SKM-1 treated with dmso at 0.1 percent for 144 hours (cell line): ENCODE results near the gene SSX2IP.
"Not testable (repeated sequence)": the region's sequence is repeated elsewhere in the genome, so short reads cannot be mapped to it uniquely, and the experiment has no call there.

Experiments
- DNase-seq: peaks from one replicate; lab custom pipeline; 2025; ENCODE audit not compliant: unreplicated experiment; lab: John Stamatoyannopoulos, UW

SSX2IP gene, protein sequence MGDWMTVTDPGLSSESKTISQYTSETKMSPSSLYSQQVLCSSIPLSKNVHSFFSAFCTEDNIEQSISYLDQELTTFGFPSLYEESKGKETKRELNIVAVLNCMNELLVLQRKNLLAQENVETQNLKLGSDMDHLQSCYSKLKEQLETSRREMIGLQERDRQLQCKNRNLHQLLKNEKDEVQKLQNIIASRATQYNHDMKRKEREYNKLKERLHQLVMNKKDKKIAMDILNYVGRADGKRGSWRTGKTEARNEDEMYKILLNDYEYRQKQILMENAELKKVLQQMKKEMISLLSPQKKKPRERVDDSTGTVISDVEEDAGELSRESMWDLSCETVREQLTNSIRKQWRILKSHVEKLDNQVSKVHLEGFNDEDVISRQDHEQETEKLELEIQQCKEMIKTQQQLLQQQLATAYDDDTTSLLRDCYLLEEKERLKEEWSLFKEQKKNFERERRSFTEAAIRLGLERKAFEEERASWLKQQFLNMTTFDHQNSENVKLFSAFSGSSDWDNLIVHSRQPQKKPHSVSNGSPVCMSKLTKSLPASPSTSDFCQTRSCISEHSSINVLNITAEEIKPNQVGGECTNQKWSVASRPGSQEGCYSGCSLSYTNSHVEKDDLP

DNA sequence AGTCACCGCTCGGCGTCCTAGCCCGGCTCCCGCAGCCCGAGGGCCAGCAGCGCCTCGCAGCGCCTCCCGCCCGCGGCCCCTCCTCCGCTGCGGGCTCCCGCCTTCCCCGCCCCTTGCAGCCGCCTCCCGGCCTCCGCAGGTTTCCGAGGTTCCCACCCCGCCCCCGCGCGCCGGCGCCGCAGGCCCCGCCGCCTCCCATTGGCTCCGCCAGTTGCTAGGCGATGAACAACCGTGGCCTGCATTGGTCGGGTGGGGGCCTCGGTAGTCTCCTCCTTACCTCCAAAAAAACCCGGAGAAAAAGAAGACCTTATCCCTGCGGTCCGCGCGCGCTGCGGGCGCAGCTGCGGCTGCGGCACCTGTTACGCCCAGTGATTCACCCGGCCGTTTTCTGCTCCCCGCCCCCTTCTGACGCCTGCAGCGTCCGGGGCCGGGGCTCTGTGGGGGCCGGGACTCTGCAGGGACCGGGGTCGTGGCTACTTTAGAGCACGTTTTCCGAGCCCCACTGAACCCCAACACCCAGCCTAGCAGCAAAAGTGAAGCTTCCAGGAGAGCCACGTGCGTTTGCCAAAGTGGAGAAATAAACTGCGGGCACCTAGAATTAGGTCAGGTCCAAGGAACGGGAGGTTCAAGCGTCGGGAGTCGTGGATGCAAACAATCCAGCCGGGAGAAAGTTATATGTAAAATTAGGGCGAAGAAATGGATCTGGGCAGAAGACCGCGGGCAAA is at the start of gene SSX2IP:
Gene SSX2IP, minus strand, starts transcription at position 65 of the 725 bp plus-strand sequence. CDS start 19,242 bp downstream, outside the sequence.
- peak; percentile 91 for DNase-seq

DNA sequence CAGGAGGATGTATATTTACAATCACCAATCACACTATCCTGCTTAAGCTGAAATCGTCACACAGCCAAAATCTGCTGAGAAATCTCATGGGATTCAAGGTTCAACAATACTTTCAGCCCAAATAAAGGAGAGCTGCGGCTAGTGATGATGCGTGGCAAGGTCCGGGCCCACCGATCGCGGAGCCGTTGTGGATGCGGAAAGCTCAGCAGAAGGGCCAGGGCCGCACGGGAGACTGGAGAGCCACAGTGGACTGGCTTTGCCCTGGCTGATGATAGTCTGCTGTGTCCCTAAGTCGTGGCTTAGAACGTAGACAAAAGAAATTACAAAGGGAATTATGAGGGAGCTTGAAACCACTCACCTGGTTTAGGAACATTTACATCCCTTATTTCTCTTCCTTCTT is 48.0 kb upstream of the SSX2IP start:
- no peak for DNase-seq

DNA sequence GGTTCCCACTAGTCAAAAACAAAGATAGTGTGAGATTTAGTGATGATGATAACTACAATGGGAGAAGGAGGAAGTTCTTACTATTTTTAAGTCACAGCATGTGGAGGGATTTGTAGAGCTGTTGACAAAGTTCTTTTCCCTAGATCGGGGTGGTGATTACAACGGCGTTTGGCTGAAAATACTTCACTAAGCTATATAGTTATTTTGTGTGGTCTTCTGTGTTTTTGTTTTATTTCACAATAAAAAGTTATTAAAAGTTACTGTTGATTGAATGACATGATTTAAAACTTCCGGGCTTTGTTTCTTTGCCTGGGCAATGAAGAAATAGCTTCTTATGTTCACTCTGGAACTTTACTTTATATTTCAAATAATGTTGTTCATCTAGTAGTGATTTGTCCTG is 47.3 kb upstream of the SSX2IP start:
- no peak for DNase-seq

DNA sequence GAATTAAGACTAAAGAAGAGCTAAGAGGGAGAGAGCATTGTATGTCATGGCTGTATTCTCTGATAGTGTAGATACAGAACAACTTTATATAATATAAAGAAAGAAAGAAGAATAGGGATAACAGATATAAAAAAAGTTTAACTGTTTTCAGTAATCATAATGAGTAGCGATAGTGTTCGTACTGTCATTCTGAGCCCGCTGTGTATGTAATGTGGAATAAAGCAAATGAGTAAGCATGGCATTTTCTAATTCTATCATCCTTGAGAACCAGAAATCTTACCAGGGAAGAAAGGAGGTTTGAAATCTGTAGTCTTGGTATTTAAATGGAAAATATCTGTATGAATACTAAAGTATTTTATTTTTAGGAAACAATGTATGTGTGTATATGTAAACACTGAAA is 46.7 kb upstream of the SSX2IP start:
- no peak for DNase-seq

DNA sequence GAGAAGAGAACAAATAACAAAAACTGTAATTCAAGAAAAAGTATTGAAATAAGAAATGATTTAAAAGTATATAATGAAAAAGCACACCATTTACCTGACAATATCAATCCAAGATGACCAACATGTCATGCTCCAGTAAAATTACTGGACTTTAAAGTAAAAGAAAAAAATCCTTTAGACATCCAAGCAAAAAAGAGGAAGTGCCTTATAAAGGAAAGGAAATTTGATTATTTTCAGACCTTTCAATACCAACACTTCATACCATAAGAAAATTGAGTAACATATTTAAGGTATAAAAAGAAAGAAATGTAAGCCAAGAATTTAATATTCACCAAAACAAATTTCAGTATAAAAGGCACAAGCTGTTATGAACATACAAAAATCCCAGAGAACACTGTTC is 46.2 kb upstream of the SSX2IP start:
- no peak for DNase-seq

DNA sequence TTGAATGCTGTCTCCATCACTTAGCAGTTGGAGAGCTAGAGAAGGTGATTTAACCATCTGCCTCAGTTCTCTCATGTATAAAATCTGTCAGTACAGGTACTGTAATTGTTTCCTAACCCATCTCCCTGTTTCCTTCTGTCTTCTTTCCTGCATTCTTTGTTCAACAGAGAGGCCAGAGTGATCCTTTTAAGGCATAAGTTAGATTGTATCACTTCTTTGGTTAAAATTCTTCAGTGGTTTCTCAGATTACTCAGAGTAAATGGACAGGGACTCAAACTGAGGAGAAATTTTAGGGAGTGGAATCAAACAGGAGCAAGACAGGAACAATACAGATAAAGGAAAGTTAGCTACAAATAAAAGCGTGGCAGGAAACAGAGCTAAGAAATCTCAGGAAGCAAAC is 45.2 kb upstream of the SSX2IP start:
- DNase-seq, result no peak

DNA sequence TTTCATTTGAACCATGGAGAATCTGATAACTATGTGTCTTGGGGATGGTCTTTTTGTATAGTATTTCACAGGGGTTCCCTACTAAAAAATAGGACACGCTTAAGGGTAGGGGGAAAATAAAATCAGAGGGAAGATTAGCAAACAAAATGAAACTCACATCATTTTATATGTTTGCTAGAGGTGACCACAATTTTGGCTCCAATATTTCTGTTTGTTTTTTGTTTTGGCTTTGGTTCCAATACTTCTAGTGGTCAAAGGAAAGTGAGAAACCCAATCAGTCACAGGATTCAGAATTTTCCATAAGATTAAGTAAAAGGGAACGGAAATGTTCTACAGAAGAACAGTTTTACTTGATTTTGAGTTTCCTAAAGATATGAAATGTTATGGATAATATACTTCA is 42.3 kb upstream of the SSX2IP start:
- no peak for DNase-seq

DNA sequence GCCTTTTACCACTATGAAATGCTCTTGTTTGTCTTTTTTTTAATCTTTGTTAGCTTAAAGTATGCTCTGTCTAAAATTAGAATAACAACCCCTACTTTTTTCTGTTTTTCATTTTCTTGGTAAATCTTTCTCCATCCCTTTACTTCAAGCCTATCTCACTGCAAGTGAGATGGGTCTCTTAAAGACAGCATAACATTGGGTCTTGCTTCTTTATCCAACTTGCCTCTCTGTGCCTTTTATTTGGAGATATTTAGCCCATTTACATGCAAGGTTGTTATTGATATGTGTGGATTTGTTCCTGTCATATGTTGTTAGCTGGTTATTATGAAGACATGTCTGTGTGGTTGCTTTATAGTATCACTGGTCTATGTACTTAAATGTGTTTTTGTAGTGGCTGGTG is 41.3 kb upstream of the SSX2IP start:
- no peak for DNase-seq

DNA sequence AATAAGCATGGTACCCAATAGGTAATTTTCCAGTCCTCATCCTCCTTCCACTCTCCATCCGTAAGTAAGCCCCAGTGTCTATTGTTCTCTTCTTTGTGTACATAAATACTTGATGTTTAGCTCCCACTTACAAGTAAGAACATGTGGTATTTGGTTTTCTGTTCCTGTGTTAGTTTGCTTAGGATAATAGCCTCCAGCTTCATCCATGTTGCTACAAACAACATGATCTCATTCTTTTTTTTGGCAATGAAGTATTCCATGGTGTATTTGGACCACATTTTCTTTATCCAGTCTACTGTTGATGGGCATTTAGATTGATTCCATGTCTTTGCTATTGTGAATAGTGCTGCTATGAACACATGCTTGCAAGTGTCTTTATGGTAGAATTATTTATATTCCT is 37.5 kb upstream of the SSX2IP start:
- DNase-seq, result not testable (repeated sequence)

DNA sequence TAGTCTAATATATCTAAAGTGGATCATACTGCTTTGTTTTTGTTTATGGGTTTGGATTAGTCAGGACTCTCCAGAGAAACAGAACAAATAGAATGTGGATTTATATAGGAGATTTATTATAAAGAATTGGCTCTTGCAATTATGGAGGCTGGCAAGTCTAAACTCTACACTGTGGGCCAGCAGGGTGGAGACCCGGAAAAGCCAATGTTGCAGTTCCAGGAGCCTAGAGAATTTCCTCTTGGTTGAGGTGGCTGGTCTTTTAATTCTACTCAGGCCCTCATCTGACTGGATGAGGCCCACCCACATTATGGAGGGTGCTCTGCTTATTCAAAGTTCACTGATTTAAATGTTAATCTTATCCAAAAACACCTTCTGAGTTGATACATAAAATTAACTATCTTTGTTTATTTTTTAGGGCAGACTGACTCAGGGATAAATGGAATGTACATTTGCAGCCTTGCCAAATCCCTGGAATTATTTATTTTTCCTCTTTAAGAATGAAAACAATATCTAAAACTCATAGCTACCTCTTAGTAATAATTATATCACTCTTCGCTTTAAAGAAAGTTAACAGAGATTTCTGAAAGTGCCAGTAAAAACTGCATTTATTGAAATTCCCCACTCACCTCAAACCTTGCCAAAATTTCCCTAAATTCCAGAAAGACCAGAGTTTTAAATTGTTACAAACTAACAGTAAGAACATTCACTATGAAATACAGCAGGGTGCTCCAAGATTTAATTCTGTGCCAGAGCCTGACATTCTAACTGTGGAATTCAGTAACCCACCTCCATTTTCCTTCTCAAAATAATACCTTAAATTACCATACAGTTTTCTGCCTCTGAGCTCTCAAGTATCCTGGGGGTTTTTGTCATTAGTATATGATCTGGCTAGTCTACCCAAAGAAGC is 36.6 kb upstream of the SSX2IP start:
- no peak for DNase-seq

DNA sequence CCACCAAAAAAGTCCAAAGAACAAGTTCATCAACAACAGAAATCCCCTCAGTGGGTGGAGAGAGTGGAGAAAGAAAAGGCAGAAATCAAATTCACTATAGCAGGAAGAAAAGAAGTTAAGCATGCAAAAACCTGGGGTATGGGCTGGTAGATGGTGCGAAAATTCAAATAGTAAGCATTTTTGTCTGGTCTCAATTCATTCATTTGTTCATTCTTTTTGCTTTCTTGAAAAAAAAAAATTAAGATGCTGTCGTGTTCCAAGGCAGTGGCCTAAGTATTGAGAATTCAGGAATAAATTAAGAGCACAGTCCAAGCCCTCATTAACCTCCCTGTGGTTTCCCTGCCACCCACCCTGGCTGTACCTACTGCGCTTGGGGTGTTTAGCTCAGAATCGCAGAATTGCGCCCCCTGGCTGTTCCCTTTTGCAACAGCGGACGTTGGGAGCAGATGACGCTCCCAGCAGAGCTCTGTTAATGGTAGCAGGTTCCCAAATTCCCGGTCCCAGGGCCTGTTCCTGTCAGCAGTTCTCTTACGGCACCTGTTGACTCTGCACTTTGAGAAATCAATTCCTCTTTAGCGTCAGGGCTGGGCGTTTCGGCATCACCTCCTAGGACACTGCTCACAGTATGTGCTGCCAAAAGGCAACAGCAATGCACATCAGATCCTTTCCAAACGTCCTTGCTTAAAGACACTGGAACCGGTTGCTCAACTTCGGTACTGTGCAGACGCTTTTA is 34.0 kb upstream of the SSX2IP start:
- no peak for DNase-seq

DNA sequence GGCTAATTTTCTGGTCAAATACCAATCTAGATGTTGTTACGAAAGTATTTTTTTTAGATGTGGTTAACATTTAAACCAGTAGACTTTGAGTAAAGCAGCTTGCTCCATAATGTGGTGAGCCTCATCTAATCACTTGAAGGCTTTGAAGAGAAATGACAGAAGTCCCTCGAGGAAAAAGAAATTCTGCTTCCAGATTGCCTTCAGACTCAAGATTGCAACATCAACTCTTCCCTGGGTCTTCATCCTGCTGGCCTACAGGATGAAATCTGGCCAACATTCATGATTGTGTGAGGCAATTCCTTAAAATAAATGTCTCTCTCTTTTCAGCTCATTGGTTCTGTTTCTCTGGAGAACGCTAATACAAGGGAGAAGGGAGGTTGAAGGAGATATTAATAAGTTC is 32.5 kb upstream of the SSX2IP start:
- DNase-seq, result no peak

DNA sequence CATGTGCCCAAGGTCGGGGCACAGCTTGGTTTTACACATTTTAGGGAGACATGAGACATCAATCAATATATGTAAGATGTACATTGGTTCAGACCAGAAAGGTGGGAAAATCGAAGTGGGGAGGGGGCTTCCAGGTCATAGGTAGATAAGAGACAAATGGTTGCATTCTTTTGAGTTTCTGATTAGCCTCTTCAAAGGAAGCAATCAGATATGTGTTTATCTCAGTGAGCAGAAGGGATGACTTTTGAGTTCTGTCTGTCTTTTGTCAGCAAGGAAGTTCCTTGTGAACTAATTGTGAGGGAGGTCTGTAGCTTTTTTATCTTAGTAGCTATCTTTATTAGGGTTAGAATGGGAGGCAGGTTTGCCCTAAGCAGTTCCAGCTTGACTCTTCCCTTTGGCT is 31.6 kb upstream of the SSX2IP start:
- not testable (repeated sequence) for DNase-seq

DNA sequence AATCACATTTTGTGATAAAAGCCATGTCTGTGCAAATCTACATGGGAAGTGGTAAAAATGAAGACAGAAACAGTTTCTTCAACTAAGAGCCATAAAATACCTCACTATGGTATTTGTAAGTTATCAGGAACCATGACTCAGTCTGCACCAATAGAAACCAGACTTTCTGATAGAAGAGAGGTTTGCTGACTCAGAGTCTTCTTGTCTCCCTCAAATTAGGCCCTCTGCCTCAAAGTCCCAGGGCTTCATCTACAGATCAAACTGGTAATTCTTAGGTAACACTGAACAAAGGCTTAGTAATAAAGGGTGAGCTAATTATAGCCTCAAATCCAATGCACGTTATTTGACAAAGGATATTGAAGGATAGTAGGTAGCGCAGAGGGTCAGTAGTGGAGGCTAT is 30.9 kb upstream of the SSX2IP start:
- DNase-seq, result no peak

DNA sequence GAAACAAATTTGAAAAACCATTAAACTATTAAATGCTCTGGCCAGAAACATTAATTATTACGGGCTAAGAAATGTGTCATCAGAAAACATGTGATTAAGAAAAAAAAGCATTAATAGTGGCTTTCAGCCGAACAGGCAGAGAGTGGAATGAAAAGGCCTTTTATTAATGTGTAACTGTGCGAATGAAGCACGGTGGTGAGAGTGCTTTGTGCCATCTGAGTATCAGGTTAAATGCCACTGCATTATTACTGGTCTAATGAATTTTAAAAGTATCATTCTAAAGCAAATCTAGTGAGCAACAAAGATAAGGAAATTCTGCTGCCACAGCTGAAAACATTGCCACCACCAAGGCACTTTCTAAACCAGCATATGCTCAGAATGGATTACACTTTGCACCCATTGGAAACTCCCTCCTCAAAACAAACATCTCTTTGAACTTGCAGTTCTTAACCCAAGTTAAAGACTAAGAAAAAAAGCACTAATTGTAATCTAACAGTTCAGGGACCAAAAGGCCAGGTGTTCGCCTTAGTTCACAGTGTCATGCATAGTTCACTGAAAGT is 30.0 kb upstream of the SSX2IP start:
- no peak for DNase-seq

DNA sequence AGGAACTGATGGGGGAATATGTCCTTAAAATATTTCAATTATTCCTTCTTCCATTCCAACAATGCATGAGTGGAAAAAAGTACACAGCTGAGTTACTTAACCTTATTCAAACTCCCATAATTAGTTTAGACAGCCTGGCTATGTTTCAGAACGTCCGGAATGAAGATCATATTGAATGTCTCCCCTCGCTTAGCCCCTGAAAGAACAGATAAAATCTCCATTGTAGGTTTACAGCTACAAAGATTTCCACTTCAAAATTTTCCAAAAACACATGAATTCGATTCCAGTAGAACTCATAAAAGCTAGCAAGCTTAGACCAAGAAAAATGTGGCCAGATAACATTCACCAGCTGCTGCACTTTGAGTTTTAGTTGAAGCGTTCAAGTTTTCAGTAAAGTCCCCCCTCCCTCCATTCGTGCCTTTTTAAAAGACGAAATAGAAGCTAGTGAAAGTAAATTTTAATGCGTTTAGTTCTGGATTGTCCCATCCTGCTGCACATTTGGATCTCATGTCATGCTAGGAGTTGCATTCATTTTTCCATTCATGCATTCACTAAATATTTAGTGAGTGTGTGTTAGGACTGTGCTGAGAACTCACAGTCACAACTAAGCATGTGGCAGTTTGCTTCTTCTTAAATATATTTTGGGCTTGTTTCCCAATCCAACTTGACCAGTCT is 29.4 kb upstream of the SSX2IP start:
- DNase-seq, result no peak

DNA sequence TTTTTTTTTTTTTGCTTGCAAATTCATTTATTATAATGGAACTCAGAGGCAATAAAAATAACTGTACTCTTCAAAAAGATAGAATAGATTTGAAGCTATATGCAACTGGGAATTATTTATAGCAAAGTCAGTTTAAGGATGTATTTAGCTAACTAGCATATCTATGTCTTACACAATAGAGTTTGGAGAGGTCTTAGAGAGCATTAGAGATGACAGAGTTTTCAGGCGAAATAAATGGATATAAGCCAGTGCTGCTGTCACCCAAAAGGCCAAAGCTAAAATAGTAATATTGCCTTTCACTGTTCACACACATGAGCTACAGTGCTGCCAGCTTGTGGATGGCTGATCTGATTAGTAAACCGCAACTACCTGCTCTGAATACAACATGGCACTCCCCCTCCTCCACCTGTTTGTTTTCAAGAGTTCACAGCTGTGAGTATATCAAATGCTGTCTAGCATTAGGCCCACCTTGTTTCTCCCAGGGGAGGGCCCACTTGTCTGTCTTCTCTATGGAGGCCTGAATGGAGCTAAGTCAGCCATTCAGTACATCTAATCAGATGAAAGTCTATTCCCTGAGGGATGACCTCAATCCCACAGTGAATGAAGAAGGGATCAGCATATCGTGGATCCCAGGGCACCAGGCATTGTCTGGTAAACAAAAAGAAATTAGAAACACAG is 25.2 kb upstream of the SSX2IP start:
- DNase-seq, result no peak

DNA sequence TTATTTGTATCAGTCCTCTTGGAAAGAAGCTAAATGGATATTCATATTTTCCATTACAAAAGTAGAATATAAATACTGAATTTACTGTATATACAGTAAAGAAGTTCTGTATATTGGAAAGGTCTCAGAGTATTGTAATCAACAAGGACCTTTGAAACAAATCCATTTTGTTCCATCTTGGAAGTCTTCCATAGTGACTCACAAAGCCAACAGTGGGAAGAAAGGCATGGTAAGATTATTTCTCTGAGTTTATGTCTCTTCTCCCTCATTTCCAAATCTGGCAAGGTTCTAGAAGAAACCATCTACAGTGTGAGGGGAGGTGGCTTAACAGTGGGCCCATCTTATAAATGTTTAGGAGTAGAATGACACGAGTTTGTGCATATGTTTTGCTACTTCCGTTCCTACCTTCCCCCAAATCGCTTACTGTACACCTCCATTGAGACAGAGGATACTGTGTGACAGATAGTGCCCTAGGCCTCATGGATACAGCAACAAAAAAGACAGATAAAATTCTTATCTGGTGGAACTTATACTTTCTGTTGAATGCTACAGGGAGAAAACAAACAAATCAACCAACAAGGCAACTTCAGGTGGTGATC is 22.1 kb upstream of the SSX2IP start:
- DNase-seq, result no peak

DNA sequence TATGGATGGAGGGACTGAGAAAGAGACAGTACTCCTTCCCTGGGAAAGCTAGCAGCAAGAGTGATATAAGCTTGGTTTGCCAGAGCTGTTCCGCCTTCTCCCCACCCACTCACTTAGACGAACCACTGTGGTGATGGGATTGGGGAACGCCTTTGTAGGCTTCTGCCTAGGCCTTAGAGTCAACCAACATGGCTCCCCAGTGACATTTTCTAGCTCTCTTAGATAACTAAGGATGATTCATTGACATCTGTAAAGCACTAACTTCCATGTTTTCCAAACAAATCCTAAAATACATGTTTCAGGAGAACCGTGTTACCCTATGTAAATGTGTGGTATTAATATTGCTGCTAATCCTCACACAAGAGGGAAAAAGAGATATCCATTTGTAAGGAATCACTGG is 21.6 kb upstream of the SSX2IP start:
- DNase-seq, result no peak
